Transverse colon (tissue), 4 donors: ENCODE results near the gene OPA1. TPM values are rescaled to one million over a fixed set of nuclear protein-coding genes. Genes with fewer than 3 reads are reported as not detected.

ENCODE experiments used
- DNase-seq: peaks from one replicate; pipeline ENCODE4 v3.0.0-alpha.2; 2019
- H3K27ac ChIP-seq, 4 donors: fragments of 200-600 bp; sonication (generic); 2 replicates each; pipeline ENCODE4 v1.5.1; 2016 to 2018; ENCODE audit warnings: inconsistent platforms in 4 of 4
- H3K27me3 ChIP-seq: fragments of 200-600 bp; sonication (generic); 2 replicates; pipeline ENCODE4 v1.5.1; 2017; ENCODE audit warnings: inconsistent platforms
- H3K36me3 ChIP-seq, 4 donors: fragments of 200-600 bp; sonication (generic); 2 replicates each; pipeline ENCODE4 v1.5.1; 2017 to 2019; ENCODE audit warnings: inconsistent platforms in 4 of 4
- H3K4me1 ChIP-seq, 4 donors: fragments of 200-600 bp; sonication (generic); 2 replicates each; pipeline ENCODE4 v1.5.1; 2017 to 2020; ENCODE audit warnings: inconsistent platforms in 4 of 4
- H3K4me3 ChIP-seq, 4 donors: fragments of 200-600 bp; sonication (generic); 1 replicate in 1 of 4; 2 replicates in 3 of 4; pipeline versions ENCODE4 v1.5.1 to v1.6.1; 2017 to 2019; ENCODE audit warnings: inconsistent platforms in 4 of 4
- H3K9me3 ChIP-seq, 2 donors: fragments of 200-600 bp; sonication (generic); 2 replicates each; pipeline ENCODE4 v1.5.1; 2017 to 2019; ENCODE audit warnings: inconsistent platforms in 2 of 2
- CTCF ChIP-seq, 5 experiments: fragments of 200-600 bp in 3 of 5; fragments of 450-650 bp in 2 of 5; sonication (generic) in 3 of 5; IDR thresholded peaks; 1 replicate in 2 of 5; 2 replicates in 3 of 5; pipeline ENCODE4 v1.5.1; 2016 to 2017; ENCODE audit warnings: antibody characterized with exemption in 5 of 5, inconsistent platforms in 3 of 5, mild to moderate bottlenecking in 2 of 5, moderate library complexity in 1 of 5
- EP300 ChIP-seq: sonication (generic); formaldehyde crosslinking; IDR thresholded peaks from one replicate; pipeline ENCODE4 v1.6.1; 2017; ENCODE audit warnings: antibody characterized with exemption, low read depth
- POLR2A ChIP-seq: fragments of 450-650 bp; IDR thresholded peaks from one replicate; pipeline ENCODE4 v1.6.1; 2016; ENCODE audit warnings: antibody characterized with exemption, mild to moderate bottlenecking, moderate library complexity
- POLR2AphosphoS5 ChIP-seq, 3 donors: sonication (generic); formaldehyde crosslinking; IDR thresholded peaks; one replicate each; pipeline ENCODE4 v1.6.1; 2016; ENCODE audit warnings: antibody characterized with exemption in 3 of 3
- WGBS, 2 donors: methylation state at CpG; one replicate each; pipeline ENCODE4 v1.1.5; 2018; ENCODE audit warnings: low coverage in 1 of 2; 5-methylcytosine and 5-hydroxymethylcytosine counted together
- in situ Hi-C, 4 donors: fragments of 200-750 bp; cut with MboI; loops; one replicate each; pipeline versions ENCODE4 v1.15.0 to v1.15.1; 2017; ENCODE audit warnings: low sequenced_read_pairs in 3 of 4, low pct_ligation_motif_present in 1 of 4, low pct_unique_long_range_greater_than_20kb in 1 of 4
- intact Hi-C: fragments of 100-400 bp; cut with DNase I; formaldehyde crosslinking; loops from one replicate; pipeline ENCODE4 v1.15.1; 2023; ENCODE audit warnings: low total_unique reads
- total RNA-seq, 4 donors: library from RNA; depleted of rRNA; stranded (reverse); fragments of >200 nt; gene quantifications; one replicate each; pipeline ENCODE4 v1.1.0, GENCODE V29; 2016

The OPA1 gene
- total RNA-seq, 4 donors from 2014 or later: 56.9 to 92.4 (median 69.8) TPM

- no peak overlapping the region for H3K4me3 ChIP-seq
- no peaks in the 10 kb centered on the region for H3K36me3 ChIP-seq
- TF ChIP-seq POLR2AphosphoS5 (IDR thresholded peaks at IDR 0.05) (no peak), POLR2A (no peak)
- no peak for DNase-seq
- WGBS, 2 donors: 91 to 94% methylated on average over 3 to 8 of the region's 8 CpGs
- no peaks in the 10 kb centered on the region for H3K4me1 ChIP-seq
- H3K27me3 ChIP-seq: no peaks in the 10 kb centered on the region
- intact Hi-C loops: no loop called here
- in situ Hi-C loops: no loop called here
- H3K9me3 ChIP-seq: no peaks in the 10 kb centered on the region
- H3K27ac ChIP-seq: no peak overlapping the region
These were observed 143.6 kb downstream of the OPA1 start for GRCh38 chr3:193736616-193737015.

GRCh38 chr3:193737191-193737751, 144.3 kb downstream of the OPA1 start:
- no peak for DNase-seq
- H3K27ac ChIP-seq: no peak overlapping the region
- H3K27me3 ChIP-seq: no peaks in the 10 kb centered on the region
- intact Hi-C loops (no loop called here), in situ Hi-C loops (no loop called here)
- WGBS, 2 donors: 92 to 93% methylated on average over 7 to 17 of the region's 17 CpGs
- no peaks in the 10 kb centered on the region for H3K36me3 ChIP-seq
- TF ChIP-seq POLR2AphosphoS5 (IDR thresholded peaks at IDR 0.05): no peak
- no peak for TF ChIP-seq CTCF (IDR thresholded peaks at IDR 0.05)
- TF ChIP-seq EP300: no peak
- TF ChIP-seq POLR2A: no peak
- H3K4me1 ChIP-seq: no peaks in the 10 kb centered on the region
- no peak overlapping the region for H3K4me3 ChIP-seq
- no peaks in the 10 kb centered on the region for H3K9me3 ChIP-seq

- Histone ChIP-seq H3K9me3 (no peaks in the 10 kb centered on the region), H3K36me3 (no peaks in the 10 kb centered on the region), H3K27ac (no peak overlapping the region), H3K4me1 (no peaks in the 10 kb centered on the region), H3K4me3 (no peak overlapping the region), H3K27me3 (no peaks in the 10 kb centered on the region)
- in situ Hi-C loops (no loop called here), intact Hi-C loops (no loop called here)
- WGBS, 2 donors: 80 to 82% methylated on average over 4 of the region's 4 CpGs
- no peak for DNase-seq
- TF ChIP-seq POLR2A (no peak), EP300 (no peak), POLR2AphosphoS5 (IDR thresholded peaks at IDR 0.05) (no peak), CTCF (IDR thresholded peaks at IDR 0.05) (no peak)
These were observed 149.6 kb downstream of the OPA1 start for GRCh38 chr3:193742628-193743027.

- Histone ChIP-seq H3K27ac (no peak overlapping the region), H3K4me1 (no peaks in the 10 kb centered on the region), H3K27me3 (no peaks in the 10 kb centered on the region), H3K36me3 (no peaks in the 10 kb centered on the region), H3K4me3 (no peak overlapping the region), H3K9me3 (no peaks in the 10 kb centered on the region)
- DNase-seq: no peak
- WGBS, 2 donors: 47 to 49% methylated on average over 5 to 8 of the region's 8 CpGs
- in situ Hi-C loops: no loop called here
- no peak for TF ChIP-seq POLR2A
- intact Hi-C loops: no loop called here
These were observed 150.7 kb downstream of the OPA1 start for GRCh38 chr3:193743702-193744047.

- no peaks in the 10 kb centered on the region for H3K9me3 ChIP-seq
- H3K4me1 ChIP-seq: no peaks in the 10 kb centered on the region
- H3K36me3 ChIP-seq: no peaks in the 10 kb centered on the region
- in situ Hi-C loops: no loop called here
- intact Hi-C loops: no loop called here
- 35 to 75% methylated on average over 2 to 13 of the region's 13 CpGs for WGBS, 2 donors
- TF ChIP-seq POLR2A: no peak
- no peak for TF ChIP-seq CTCF (IDR thresholded peaks at IDR 0.05)
- TF ChIP-seq EP300: no peak
- TF ChIP-seq POLR2AphosphoS5 (IDR thresholded peaks at IDR 0.05): no peak
- no peak overlapping the region for H3K27ac ChIP-seq
- DNase-seq: no peak
- no peak overlapping the region for H3K4me3 ChIP-seq
- no peaks in the 10 kb centered on the region for H3K27me3 ChIP-seq
These were observed 151.2 kb downstream of the OPA1 start for GRCh38 chr3:193744048-193744821.
